Measurements from ENCODE around the gene NEGR1. TPM values are rescaled to one million over a fixed set of nuclear protein-coding genes. Genes with fewer than 3 reads are reported as not detected.

NEGR1 gene
- total RNA-seq, 1 donor: 20.7 TPM

- peak; percentile 16 for DNase-seq (ENCODE audit: low read depth)
- no peak for TF ChIP-seq CTCF (IDR thresholded peaks at IDR 0.05; ENCODE audit: insufficient read depth, low read length)
- H3K4me3 ChIP-seq (ENCODE audit: low read depth, low read length): peak overlapping the region; percentile 89
Observed at GRCh38 chr1:72281144-72281543, 1.2 kb downstream of the NEGR1 start.

- DNase-seq (ENCODE audit: low read depth): peak; percentile 20
- H3K4me3 ChIP-seq (ENCODE audit: low read depth, low read length): no peak overlapping the region
- TF ChIP-seq CTCF (IDR thresholded peaks at IDR 0.05; ENCODE audit: insufficient read depth, low read length): no peak
Observed at GRCh38 chr1:72280711-72281110, 1.6 kb downstream of the NEGR1 start.

GRCh38 chr1:72280131-72280530 lies 2.2 kb downstream of the NEGR1 start:
- TF ChIP-seq CTCF (IDR thresholded peaks at IDR 0.05; ENCODE audit: insufficient read depth, low read length): no peak
- DNase-seq (ENCODE audit: low read depth): no peak
- H3K4me3 ChIP-seq (ENCODE audit: low read depth, low read length): no peak overlapping the region

- no peak for TF ChIP-seq CTCF (IDR thresholded peaks at IDR 0.05; ENCODE audit: insufficient read depth, low read length)
- H3K4me3 ChIP-seq (ENCODE audit: low read depth, low read length): no peak overlapping the region
- no peak for DNase-seq (ENCODE audit: low read depth)
Observed at GRCh38 chr1:72278461-72278860, 3.9 kb downstream of the NEGR1 start.

GRCh38 chr1:72271555-72272085 lies 10.7 kb downstream of the NEGR1 start:
- DNase-seq (ENCODE audit: low read depth): no peak
- H3K4me3 ChIP-seq (ENCODE audit: low read depth, low read length): no peak overlapping the region
- TF ChIP-seq CTCF (IDR thresholded peaks at IDR 0.05; ENCODE audit: insufficient read depth, low read length): no peak

- H3K4me3 ChIP-seq (ENCODE audit: low read depth, low read length): no peak overlapping the region
- no peak for DNase-seq (ENCODE audit: low read depth)
- TF ChIP-seq CTCF (IDR thresholded peaks at IDR 0.05; ENCODE audit: insufficient read depth, low read length): no peak
Observed at GRCh38 chr1:72262735-72263134, 19.6 kb downstream of the NEGR1 start.

GRCh38 chr1:72253132-72253531 lies 29.2 kb downstream of the NEGR1 start:
- no peak for TF ChIP-seq CTCF (IDR thresholded peaks at IDR 0.05; ENCODE audit: insufficient read depth, low read length)
- DNase-seq (ENCODE audit: low read depth): no peak
- H3K4me3 ChIP-seq (ENCODE audit: low read depth, low read length): no peak overlapping the region

Measured in fibroblast of the aortic adventitia (primary cell).